ENCODE measurements around the gene USH1C. TPM values are rescaled to one million over a fixed set of nuclear protein-coding genes. Genes with fewer than 3 reads are reported as not detected.

The USH1C gene
- total and polyA plus RNA-seq, 9 donors: 0.25 to 1.2 (median 1.00) TPM; not detected in 5

GRCh38 chr11:17543041-17543440, 1.2 kb downstream of the USH1C start:
- DNase-seq: no peak
- TF ChIP-seq EP300 (IDR thresholded peaks at IDR 0.05) (no peak), POLR2A (IDR thresholded peaks at IDR 0.05) (no peak), CTCF (IDR thresholded peaks at IDR 0.05) (no peak)
- no peak overlapping the region for H3K27ac ChIP-seq
- H3K36me3 ChIP-seq: no peaks in the 10 kb centered on the region
- no peaks in the 10 kb centered on the region for H3K9me3 ChIP-seq
- no peaks in the 10 kb centered on the region for H3K27me3 ChIP-seq
- intact Hi-C loops (cut with DNase I): no loop called here
- 86 to 95% (median 89%) methylated on average over 2 of the region's 2 CpGs for WGBS, 3 donors
- H3K4me3 ChIP-seq: no peak overlapping the region
- H3K4me1 ChIP-seq (ENCODE audit: insufficient read depth): no peaks in the 10 kb centered on the region

DNA sequence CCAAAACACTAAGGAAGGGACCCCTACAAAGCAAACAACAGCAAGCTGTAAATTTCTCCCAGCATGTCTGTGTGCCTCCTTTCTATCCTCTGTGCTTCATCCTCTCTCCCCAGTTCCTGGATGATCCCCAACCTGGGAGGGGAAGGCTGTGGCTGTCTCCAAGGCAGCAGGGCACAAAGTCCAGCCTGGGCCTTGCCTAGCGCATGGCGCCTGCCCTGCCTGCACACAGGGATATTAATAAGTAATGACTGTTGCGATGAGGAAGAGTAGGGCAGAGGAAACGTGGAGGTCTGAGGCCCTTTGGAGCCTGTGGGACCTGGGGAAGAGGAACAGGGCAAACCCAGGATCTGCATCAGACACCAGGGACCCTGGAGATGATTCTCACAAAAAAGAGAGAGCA, 2.0 kb downstream of the USH1C start:
- no peaks in the 10 kb centered on the region for H3K4me1 ChIP-seq (ENCODE audit: insufficient read depth)
- no peak for DNase-seq
- H3K27ac ChIP-seq: no peak overlapping the region
- TF ChIP-seq EP300 (IDR thresholded peaks at IDR 0.05) (no peak), POLR2A (IDR thresholded peaks at IDR 0.05) (no peak), CTCF (IDR thresholded peaks at IDR 0.05) (no peak)
- no peaks in the 10 kb centered on the region for H3K27me3 ChIP-seq
- 88 to 92% (median 89%) methylated on average over 4 of the region's 4 CpGs for WGBS, 3 donors
- H3K9me3 ChIP-seq: no peaks in the 10 kb centered on the region
- intact Hi-C loops (cut with DNase I): no loop called here
- no peaks in the 10 kb centered on the region for H3K36me3 ChIP-seq
- no peak overlapping the region for H3K4me3 ChIP-seq

DNA sequence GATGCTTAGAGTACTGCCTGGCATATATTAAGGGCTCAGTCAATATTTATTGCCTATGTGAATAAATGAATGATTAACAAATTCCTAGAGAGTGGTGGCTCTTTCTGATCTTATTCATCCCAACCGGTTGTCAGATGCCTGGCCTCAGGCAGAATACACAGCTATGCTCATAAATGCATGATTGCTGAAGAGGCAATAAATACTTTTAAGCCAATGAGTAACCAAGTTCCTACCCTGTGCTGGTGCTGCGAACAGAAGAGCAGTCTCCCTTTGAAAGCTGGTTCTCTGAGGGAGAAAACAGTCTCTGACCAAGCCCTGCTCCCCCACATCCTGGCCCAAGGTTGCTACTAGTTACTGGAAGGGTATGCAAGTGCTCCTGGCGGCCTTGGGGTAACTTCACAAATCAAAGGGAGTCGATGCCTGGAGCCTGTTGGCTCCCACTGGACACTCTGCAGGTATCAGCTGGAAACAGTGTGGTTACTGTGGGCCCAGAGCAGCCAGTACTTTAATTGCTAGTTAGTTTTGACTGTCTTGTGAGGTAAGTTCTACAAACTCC, 2.8 kb downstream of the USH1C start:
- H3K27me3 ChIP-seq: no peaks in the 10 kb centered on the region
- intact Hi-C loops (cut with DNase I): no loop called here
- TF ChIP-seq POLR2A (IDR thresholded peaks at IDR 0.05): no peak
- TF ChIP-seq CTCF (IDR thresholded peaks at IDR 0.05): no peak
- no peak for TF ChIP-seq EP300 (IDR thresholded peaks at IDR 0.05)
- H3K36me3 ChIP-seq: no peaks in the 10 kb centered on the region
- WGBS, 3 donors: 54 to 66% (median 63%) methylated on average over 4 of the region's 4 CpGs
- no peak overlapping the region for H3K4me3 ChIP-seq
- no peaks in the 10 kb centered on the region for H3K9me3 ChIP-seq
- DNase-seq: no peak
- H3K27ac ChIP-seq: no peak overlapping the region
- H3K4me1 ChIP-seq (ENCODE audit: insufficient read depth): no peaks in the 10 kb centered on the region

DNA sequence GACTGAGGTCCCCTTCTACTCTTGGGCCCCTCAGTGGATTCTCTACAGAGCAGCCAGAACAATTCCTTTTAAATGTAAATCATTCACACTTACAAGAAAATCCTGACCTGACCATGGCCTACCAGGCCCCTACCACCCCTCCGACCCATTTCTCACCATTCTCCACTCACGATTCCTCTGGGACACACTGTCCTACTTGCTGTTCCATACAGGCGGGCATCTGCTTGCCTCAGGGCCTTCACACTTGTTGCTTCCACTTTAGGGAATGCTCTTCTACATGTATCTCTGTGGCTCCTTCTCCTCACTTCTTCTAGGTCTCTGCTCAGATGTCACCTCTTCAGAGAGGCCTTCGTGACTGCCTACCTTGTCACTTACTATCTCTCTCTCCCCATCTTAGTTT, 3.4 kb downstream of the USH1C start:
- Histone ChIP-seq H3K36me3 (no peaks in the 10 kb centered on the region), H3K27ac (no peak overlapping the region), H3K27me3 (no peaks in the 10 kb centered on the region), H3K4me3 (no peak overlapping the region), H3K4me1 (ENCODE audit: insufficient read depth) (no peaks in the 10 kb centered on the region), H3K9me3 (no peaks in the 10 kb centered on the region)
- no peak for TF ChIP-seq EP300 (IDR thresholded peaks at IDR 0.05)
- no peak for TF ChIP-seq POLR2A (IDR thresholded peaks at IDR 0.05)
- no peak for TF ChIP-seq CTCF (IDR thresholded peaks at IDR 0.05)
- intact Hi-C loops (cut with DNase I): no loop called here
- DNase-seq: no peak
- 76 to 87% (median 85%) methylated on average over 4 of the region's 4 CpGs for WGBS, 3 donors

All from ovary (tissue), 9 donors.